HCT116 (cell line): Measurements from ENCODE around the gene AMZ2. TPM values are rescaled to one million over a fixed set of nuclear protein-coding genes. Genes with fewer than 3 reads are reported as not detected.

ENCODE experiments used
- ATAC-seq: fragments of 200-7000 bp; cut with Tn5 transposase; 2 replicates; pipeline ENCODE4 v1.9.1; 2020; ENCODE audit warnings: mild to moderate bottlenecking, moderate library complexity
- BruUV-seq: library from RNA; stranded (reverse); fragments of 400-500 nt; replicated peaks from 2 replicates; lab custom pipeline; 2021; lab: Mats Ljungman, UMichigan
- CTCF ChIA-PET: fragments of 300-600 bp; sonication (Branson Sonifier 250); formaldehyde crosslinking; loops from one replicate; lab custom pipeline; 2021; ENCODE audit warnings: antibody characterized with exemption; lab: Charles Lee
- POLR2A ChIA-PET: fragments of 300-600, 350-600 bp; sonication (Branson Sonifier 250); formaldehyde crosslinking; loops from one replicate; lab custom pipeline; 2021; ENCODE audit warnings: antibody characterized with exemption; lab: Charles Lee
- RAD21 ChIA-PET, 2 experiments: fragments of 300-600 bp; sonication (Branson Sonifier 250); formaldehyde crosslinking; loops; one replicate each; lab custom pipeline; 2023; ENCODE audit warnings: low total read pairs in 2 of 2; ENCODE audit not compliant: uncharacterized antibody in 2 of 2, unreplicated experiment in 2 of 2, low non-redundant PET in 1 of 2; lab: Charles Lee
- DNase-seq: peaks from one replicate; pipeline ENCODE4 v3.0.0-alpha.2; 2010; ENCODE audit warnings: low read depth, low spot score
- H2AFZ ChIP-seq: fragments of 200-600 bp; shearing (Covaris generic), sonication (generic); 2 replicates; pipeline ENCODE4 v1.6.1; 2017; ENCODE audit warnings: low read depth, mixed run types, mixed read lengths, antibody characterized with exemption, low read length; ENCODE audit not compliant: poor library complexity, severe bottlenecking
- H3K27ac ChIP-seq: 2 replicates; pipeline ENCODE4 v1.5.1; 2012; ENCODE audit warnings: low read depth, low read length
- H3K27me3 ChIP-seq: fragments of 200-600 bp; sonication (generic); 2 replicates; pipeline ENCODE4 v1.6.1; 2016; ENCODE audit warnings: mixed run types, low read length, mixed read lengths; ENCODE audit not compliant: insufficient read depth
- H3K36me3 ChIP-seq, 2 experiments: fragments of 200-500 bp in 1 of 2; fragments of 200-600 bp in 1 of 2; sonication (Bioruptor generic) in 1 of 2; sonication (generic) in 1 of 2; 2 replicates each; pipeline versions ENCODE4 v1.5.1 to v1.6.1; 2014 to 2016; ENCODE audit warnings: low read length in 2 of 2, inconsistent platforms in 1 of 2, mixed read lengths in 1 of 2, mixed run types in 1 of 2; ENCODE audit not compliant: insufficient read depth in 2 of 2, control insufficient read depth in 1 of 2
- H3K4me1 ChIP-seq, 2 experiments: fragments of 200-600 bp in 1 of 2; sonication (generic) in 1 of 2; 2 replicates each; pipeline versions ENCODE4 v1.5.1 to v1.6.1; 2012 to 2017; ENCODE audit warnings: low read length in 2 of 2, inconsistent platforms in 1 of 2, mild to moderate bottlenecking in 1 of 2, mixed read lengths in 1 of 2, mixed run types in 1 of 2, moderate library complexity in 1 of 2; ENCODE audit not compliant: insufficient read depth in 2 of 2, control insufficient read depth in 1 of 2
- H3K4me2 ChIP-seq: fragments of 200-600 bp; sonication (generic); 2 replicates; pipeline ENCODE4 v1.6.1; 2017; ENCODE audit warnings: mixed run types, low read length, mixed read lengths
- H3K4me3 ChIP-seq, 2 experiments: fragments of 200-600 bp in 1 of 2; sonication (generic) in 1 of 2; replicated peaks in 1 of 2; 2 replicates each; pipeline ENCODE4 v1.5.1; 2011 to 2016; ENCODE audit warnings: low read length in 2 of 2, control low read depth in 1 of 2, low read depth in 1 of 2, mild to moderate bottlenecking in 1 of 2, mixed read lengths in 1 of 2, mixed run types in 1 of 2
- H3K79me2 ChIP-seq: fragments of 200-600 bp; sonication (generic); 2 replicates; pipeline ENCODE4 v1.6.1; 2017; ENCODE audit warnings: mild to moderate bottlenecking, mixed run types, low read length, moderate library complexity, mixed read lengths; ENCODE audit not compliant: insufficient read depth
- H3K9ac ChIP-seq: fragments of 200-600 bp; sonication (generic); 2 replicates; pipeline ENCODE4 v1.6.1; 2016; ENCODE audit warnings: low read length, mixed read lengths
- H3K9me2 ChIP-seq: fragments of 200-600 bp; sonication (generic), shearing (Covaris generic); 2 replicates; pipeline ENCODE4 v1.6.1; 2017; ENCODE audit warnings: mixed run types, mild to moderate bottlenecking, moderate library complexity; ENCODE audit not compliant: insufficient read depth
- H3K9me3 ChIP-seq, 2 experiments: fragments of 200-500 bp in 1 of 2; fragments of 200-600 bp in 1 of 2; sonication (Bioruptor generic) in 1 of 2; sonication (generic) in 1 of 2; 2 replicates each; pipeline ENCODE4 v1.6.1; 2014 to 2017; ENCODE audit warnings: low read length in 2 of 2, mixed read lengths in 2 of 2, inconsistent platforms in 1 of 2, low read depth in 1 of 2, mild to moderate bottlenecking in 1 of 2, mixed run types in 1 of 2, moderate library complexity in 1 of 2; ENCODE audit not compliant: control insufficient read depth in 1 of 2, insufficient read depth in 1 of 2
- H4K20me1 ChIP-seq: fragments of 200-600 bp; sonication (generic), shearing (Covaris generic); 2 replicates; pipeline ENCODE4 v1.6.1; 2017; ENCODE audit warnings: mixed run types, mild to moderate bottlenecking, moderate library complexity; ENCODE audit not compliant: insufficient read depth
- ATF3 ChIP-seq: IDR thresholded peaks from 2 replicates; pipeline ENCODE4 v1.6.1; 2012
- CBX3 ChIP-seq: IDR thresholded peaks from 2 replicates; pipeline ENCODE4 v1.6.1; 2012; ENCODE audit warnings: low read depth
- CEBPB ChIP-seq: IDR thresholded peaks from 2 replicates; pipeline ENCODE4 v1.6.1; 2012; ENCODE audit warnings: low read depth
- CTCF ChIP-seq, 3 experiments: fragments of 200-600 bp in 1 of 3; sonication (generic) in 1 of 3; IDR thresholded peaks in 2 of 3; conservative IDR thresholded peaks in 1 of 3; 2 replicates each; pipeline ENCODE4 v1.5.1; 2012 to 2017; ENCODE audit warnings: low read depth in 2 of 3, low read length in 2 of 3, antibody characterized with exemption in 1 of 3, borderline replicate concordance in 1 of 3, control low read depth in 1 of 3, mild to moderate bottlenecking in 1 of 3, mixed read lengths in 1 of 3, mixed run types in 1 of 3, moderate library complexity in 1 of 3; ENCODE audit not compliant: insufficient read depth in 1 of 3
- EGR1 ChIP-seq: IDR thresholded peaks from 2 replicates; pipeline ENCODE4 v1.6.1; 2012; ENCODE audit warnings: low read depth
- ELF1 ChIP-seq: IDR thresholded peaks from 2 replicates; pipeline ENCODE4 v1.6.1; 2012; ENCODE audit warnings: low read depth, borderline replicate concordance
- EZH2 ChIP-seq: fragments of 200-600 bp; sonication (generic); IDR thresholded peaks from 2 replicates; pipeline ENCODE4 v1.6.1; 2017; ENCODE audit warnings: antibody characterized with exemption, mixed run types
- EZH2phosphoT487 ChIP-seq: fragments of 200-600 bp; IDR thresholded peaks from 2 replicates; pipeline ENCODE4 v1.6.1; 2018; ENCODE audit warnings: antibody characterized with exemption, borderline replicate concordance
- FOSL1 ChIP-seq: IDR thresholded peaks from 2 replicates; pipeline ENCODE4 v1.6.1; 2012; ENCODE audit warnings: low read depth
- JUND ChIP-seq: IDR thresholded peaks from 2 replicates; pipeline ENCODE4 v1.6.1; 2012
- MAX ChIP-seq: IDR thresholded peaks from 2 replicates; pipeline ENCODE4 v1.6.1; 2012
- POLR2A ChIP-seq: IDR thresholded peaks from 2 replicates; pipeline ENCODE4 v1.7.0; 2011; ENCODE audit warnings: borderline replicate concordance; ENCODE audit not compliant: insufficient read depth, insufficient read length; ENCODE audit errors: extremely low read depth
- POLR2AphosphoS5 ChIP-seq: IDR thresholded peaks from 2 replicates; pipeline ENCODE4 v1.6.1; 2011; ENCODE audit warnings: mild to moderate bottlenecking, low read depth, low read length, moderate library complexity
- REST ChIP-seq: IDR thresholded peaks from 2 replicates; pipeline ENCODE4 v1.6.1; 2012; ENCODE audit warnings: low read depth
- SIN3A ChIP-seq: IDR thresholded peaks from 2 replicates; pipeline ENCODE4 v1.6.1; 2012; ENCODE audit warnings: low read depth
- SP1 ChIP-seq: IDR thresholded peaks from 2 replicates; pipeline ENCODE4 v1.6.1; 2012; ENCODE audit warnings: low read depth
- YY1 ChIP-seq: IDR thresholded peaks from 2 replicates; pipeline ENCODE4 v1.6.1; 2011; ENCODE audit warnings: low read length, low read depth, moderate library complexity, mild to moderate bottlenecking; ENCODE audit not compliant: insufficient replicate concordance; ENCODE audit errors: extremely low read depth
- ZBTB33 ChIP-seq: IDR thresholded peaks from 2 replicates; pipeline ENCODE4 v1.6.1; 2011; ENCODE audit warnings: mild to moderate bottlenecking, low read length, moderate library complexity; ENCODE audit not compliant: insufficient replicate concordance; ENCODE audit errors: extremely low read depth
- ZFX ChIP-seq: fragments of 450-650 bp; IDR thresholded peaks from 2 replicates; pipeline ENCODE4 v1.6.1; 2017
- ZNF274 ChIP-seq: fragments of 200-500 bp; sonication (Bioruptor generic); IDR thresholded peaks from 2 replicates; pipeline ENCODE4 v1.6.1; 2014; ENCODE audit warnings: mild to moderate bottlenecking, low read depth, low read length, inconsistent platforms
- intact Hi-C: fragments of 100-400 bp; cut with micrococcal nuclease; formaldehyde crosslinking; loops from 2 replicates; pipeline ENCODE4 v1.10.0; 2022
- total RNA-seq: library from RNA; stranded (reverse); gene quantifications from one replicate; pipeline ENCODE4 v1.2.1, GENCODE V29; 2021; ENCODE audit not compliant: unreplicated experiment

Gene AMZ2
- total RNA-seq, 1 experiment from 2014 or later, result 131 TPM

GRCh38 chr17:68238164-68238870 is 9.5 kb upstream of the AMZ2 start:
- no peak for ATAC-seq
- intact Hi-C loops, result no loop called here
- Histone ChIP-seq H3K27ac (no peak overlapping the region), H4K20me1 (no peaks in the 10 kb centered on the region), H3K4me3 (no peak overlapping the region), H3K9me3 (no peaks in the 10 kb centered on the region), H3K9ac (no peak overlapping the region), H3K27me3 (no peaks in the 10 kb centered on the region), H3K4me2 (no peak overlapping the region), H3K9me2 (no peaks in the 10 kb centered on the region), H2AFZ (no peak overlapping the region), H3K79me2 (no peaks in the 10 kb centered on the region), H3K4me1 (peaks cover 4 to 26% of the 10 kb centered on the region in 2 experiments; a peak in 3 of 4 replicates), H3K36me3 (no peaks in the 10 kb centered on the region)
- BruUV-seq, result no TSS peak
- DNase-seq, result no peak
- ChIA-PET POLR2A (no interaction called here), CTCF (no interaction called here), RAD21 (no interaction called here)
- TF ChIP-seq POLR2A, result no peak
- TF ChIP-seq MAX, result no peak
- TF ChIP-seq EGR1, result no peak
- no peak for TF ChIP-seq CTCF (IDR thresholded peaks at IDR 0.05 in 2 of 3, conservative IDR thresholded peaks at IDR 0.05 in 1 of 3; ENCODE audit: borderline replicate concordance in 1 of 3, insufficient read depth in 1 of 3, low read depth in 2 of 3, low read length in 2 of 3)
- no peak for TF ChIP-seq YY1
- TF ChIP-seq ZBTB33, result no peak
- TF ChIP-seq EZH2, result no peak
- no peak for TF ChIP-seq ZNF274
- no peak for TF ChIP-seq CBX3
- TF ChIP-seq POLR2AphosphoS5, result no peak
- TF ChIP-seq FOSL1, result no peak
- no peak for TF ChIP-seq CEBPB
- TF ChIP-seq ELF1, result no peak
- no peak for TF ChIP-seq ATF3
- no peak for TF ChIP-seq SIN3A
- TF ChIP-seq EZH2phosphoT487, result no peak
- no peak for TF ChIP-seq JUND
- no peak for TF ChIP-seq ZFX
- TF ChIP-seq SP1, result no peak
- no peak for TF ChIP-seq REST
